Measurements from ENCODE around the gene DACH1. TPM values are rescaled to one million over a fixed set of nuclear protein-coding genes. Genes with fewer than 3 reads are reported as not detected.
A peak's percentile ranks its signal among the peaks of the same experiment; 100 is the strongest.

The DACH1 gene
- total and polyA plus RNA-seq, 4 donors, result 1.4 to 42.3 (median 3.7) TPM

DNA sequence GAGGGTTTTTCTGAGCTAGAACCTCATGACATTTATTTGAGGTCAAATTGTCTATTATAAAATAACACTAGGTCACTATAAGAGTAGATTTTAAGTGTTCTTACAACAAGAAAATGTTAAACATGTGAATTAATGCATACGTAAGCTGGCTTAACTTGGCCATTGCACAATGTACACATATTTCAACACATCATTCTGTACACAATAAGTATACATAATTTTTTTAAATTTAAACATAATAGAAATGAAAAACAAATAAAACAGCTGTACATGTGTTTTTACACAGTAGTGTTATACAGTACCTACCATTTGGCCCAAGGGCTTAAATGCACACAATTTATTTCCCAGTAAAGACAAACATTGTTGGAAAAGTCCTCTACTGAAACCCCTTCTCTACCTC is 269.9 kb downstream of the DACH1 start:
- peak in 2 of 3 donors; percentile 61 to 71 for DNase-seq
- H3K36me3 ChIP-seq (ENCODE audit: control insufficient read depth in 4 of 4, insufficient read depth in 4 of 4, low read length in 4 of 4), result no peaks in the 10 kb centered on the region
- TF ChIP-seq CTCF (IDR thresholded peaks at IDR 0.05; ENCODE audit: control extremely low read depth, extremely low read depth), result no peak
- no peak overlapping the region for H3K9ac ChIP-seq (ENCODE audit: insufficient read depth in 1 of 2, low read length in 2 of 2)
- H3K27ac ChIP-seq (ENCODE audit: low read depth in 1 of 2, low read length in 1 of 2), result no peak overlapping the region
- H3K4me3 ChIP-seq, result no peak overlapping the region
- 60 to 80% methylated on average over 1 of the region's 1 CpG for WGBS, 2 donors
- H3K4me1 ChIP-seq (ENCODE audit: control insufficient read depth in 5 of 5, insufficient read depth in 5 of 5, low read length in 5 of 5), result no peaks in the 10 kb centered on the region
- H3K27me3 ChIP-seq (ENCODE audit: control insufficient read depth in 3 of 3, insufficient read depth in 3 of 3, low read length in 2 of 3), result no peaks in the 10 kb centered on the region
- no peaks in the 10 kb centered on the region for H3K9me3 ChIP-seq (ENCODE audit: control insufficient read depth in 4 of 4, insufficient read depth in 3 of 4, low read length in 3 of 4)
- no peak for ATAC-seq (ENCODE audit: insufficient read depth, low FRiP score)

- Histone ChIP-seq H3K27me3 (ENCODE audit: control insufficient read depth in 3 of 3, insufficient read depth in 3 of 3, low read length in 2 of 3) (no peaks in the 10 kb centered on the region), H3K9me3 (ENCODE audit: control insufficient read depth in 4 of 4, insufficient read depth in 3 of 4, low read length in 3 of 4) (no peaks in the 10 kb centered on the region), H3K4me1 (ENCODE audit: control insufficient read depth in 5 of 5, insufficient read depth in 5 of 5, low read length in 5 of 5) (no peaks in the 10 kb centered on the region), H3K4me3 (no peak overlapping the region), H3K36me3 (ENCODE audit: control insufficient read depth in 4 of 4, insufficient read depth in 4 of 4, low read length in 4 of 4) (no peaks in the 10 kb centered on the region), H3K9ac (ENCODE audit: insufficient read depth in 1 of 2, low read length in 2 of 2) (no peak overlapping the region), H3K27ac (ENCODE audit: low read depth in 1 of 2, low read length in 1 of 2) (no peak overlapping the region)
- no peak for DNase-seq
- no peak for TF ChIP-seq CTCF (IDR thresholded peaks at IDR 0.05; ENCODE audit: control extremely low read depth, extremely low read depth)
- no peak for ATAC-seq (ENCODE audit: insufficient read depth, low FRiP score)
- WGBS, 2 donors, result 95 to 98% methylated on average over 3 of the region's 3 CpGs
Measured at GRCh38 chr13:71596116-71596515, 270.9 kb downstream of the DACH1 start.

DNA sequence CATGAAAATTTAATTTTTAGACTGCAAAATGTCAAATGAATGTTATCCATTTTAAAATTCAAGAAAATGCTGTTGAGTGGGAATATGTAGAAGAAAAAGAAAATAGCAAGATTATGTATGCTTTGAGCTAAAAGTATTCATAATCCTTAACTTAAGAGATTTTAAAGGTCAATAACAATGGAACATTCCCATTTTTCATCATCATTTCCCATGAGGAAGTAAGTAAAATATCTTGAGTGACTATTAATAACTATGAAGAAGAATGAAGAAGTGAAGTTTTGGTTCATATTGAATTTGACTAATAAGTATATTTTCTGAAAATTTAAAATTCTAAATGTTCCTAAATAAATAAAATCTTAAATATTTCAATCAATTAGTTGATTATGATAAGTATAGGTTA is 273.4 kb downstream of the DACH1 start:
- ATAC-seq (ENCODE audit: insufficient read depth, low FRiP score) (no peak), DNase-seq (no peak)
- no peak overlapping the region for H3K9ac ChIP-seq (ENCODE audit: insufficient read depth in 1 of 2, low read length in 2 of 2)
- H3K4me3 ChIP-seq, result no peak overlapping the region
- no peaks in the 10 kb centered on the region for H3K9me3 ChIP-seq (ENCODE audit: control insufficient read depth in 4 of 4, insufficient read depth in 3 of 4, low read length in 3 of 4)
- no peaks in the 10 kb centered on the region for H3K27me3 ChIP-seq (ENCODE audit: control insufficient read depth in 3 of 3, insufficient read depth in 3 of 3, low read length in 2 of 3)
- no peaks in the 10 kb centered on the region for H3K36me3 ChIP-seq (ENCODE audit: control insufficient read depth in 4 of 4, insufficient read depth in 4 of 4, low read length in 4 of 4)
- H3K4me1 ChIP-seq (ENCODE audit: control insufficient read depth in 5 of 5, insufficient read depth in 5 of 5, low read length in 5 of 5), result peaks cover 0 to 5% (median 0%) of the 10 kb centered on the region in 5 donors
- TF ChIP-seq CTCF (IDR thresholded peaks at IDR 0.05; ENCODE audit: control extremely low read depth, extremely low read depth), result no peak
- no peak overlapping the region for H3K27ac ChIP-seq (ENCODE audit: low read depth in 1 of 2, low read length in 1 of 2)

- no peak for DNase-seq
- H3K9ac ChIP-seq (ENCODE audit: insufficient read depth in 1 of 2, low read length in 2 of 2), result no peak overlapping the region
- H3K4me3 ChIP-seq, result no peak overlapping the region
- no peaks in the 10 kb centered on the region for H3K9me3 ChIP-seq (ENCODE audit: control insufficient read depth in 4 of 4, insufficient read depth in 3 of 4, low read length in 3 of 4)
- H3K27me3 ChIP-seq (ENCODE audit: control insufficient read depth in 3 of 3, insufficient read depth in 3 of 3, low read length in 2 of 3), result no peaks in the 10 kb centered on the region
- no peak for TF ChIP-seq CTCF (IDR thresholded peaks at IDR 0.05; ENCODE audit: control extremely low read depth, extremely low read depth)
- ATAC-seq (ENCODE audit: insufficient read depth, low FRiP score), result no peak
- peaks cover 0 to 17% (median 0%) of the 10 kb centered on the region in 5 donors for H3K4me1 ChIP-seq (ENCODE audit: control insufficient read depth in 5 of 5, insufficient read depth in 5 of 5, low read length in 5 of 5)
- H3K27ac ChIP-seq (ENCODE audit: low read depth in 1 of 2, low read length in 1 of 2), result no peak overlapping the region
- no peaks in the 10 kb centered on the region for H3K36me3 ChIP-seq (ENCODE audit: control insufficient read depth in 4 of 4, insufficient read depth in 4 of 4, low read length in 4 of 4)
Measured at GRCh38 chr13:71591374-71591773, 275.6 kb downstream of the DACH1 start.
